ENCODE measurements around the gene SPARCL1. TPM values are rescaled to one million over a fixed set of nuclear protein-coding genes. Genes with fewer than 3 reads are reported as not detected.

The SPARCL1 gene
- polyA plus RNA-seq, 1 experiment = not detected

DNA sequence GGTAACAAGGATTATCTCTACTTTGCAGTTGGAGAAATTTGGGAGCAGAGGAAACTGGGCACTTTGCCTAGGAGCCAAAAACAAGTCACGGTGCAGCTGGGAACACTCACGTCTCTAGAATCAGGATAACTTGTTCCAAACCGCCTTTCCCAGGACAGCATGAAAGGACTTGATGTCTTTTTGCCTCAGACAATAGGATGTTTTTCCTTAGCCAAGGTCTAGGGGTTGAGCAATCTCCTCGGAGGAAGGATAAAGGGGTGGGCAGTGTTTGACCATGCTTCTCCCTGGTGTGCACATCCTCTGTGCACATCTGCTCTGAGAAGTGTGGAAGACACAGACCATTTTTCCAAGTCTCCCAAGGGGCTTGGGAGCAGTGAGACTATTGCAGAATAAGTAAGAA is 1.7 kb upstream of the SPARCL1 start:
- CTCF ChIA-PET = no interaction called here
- TF ChIP-seq, protein P1, sequence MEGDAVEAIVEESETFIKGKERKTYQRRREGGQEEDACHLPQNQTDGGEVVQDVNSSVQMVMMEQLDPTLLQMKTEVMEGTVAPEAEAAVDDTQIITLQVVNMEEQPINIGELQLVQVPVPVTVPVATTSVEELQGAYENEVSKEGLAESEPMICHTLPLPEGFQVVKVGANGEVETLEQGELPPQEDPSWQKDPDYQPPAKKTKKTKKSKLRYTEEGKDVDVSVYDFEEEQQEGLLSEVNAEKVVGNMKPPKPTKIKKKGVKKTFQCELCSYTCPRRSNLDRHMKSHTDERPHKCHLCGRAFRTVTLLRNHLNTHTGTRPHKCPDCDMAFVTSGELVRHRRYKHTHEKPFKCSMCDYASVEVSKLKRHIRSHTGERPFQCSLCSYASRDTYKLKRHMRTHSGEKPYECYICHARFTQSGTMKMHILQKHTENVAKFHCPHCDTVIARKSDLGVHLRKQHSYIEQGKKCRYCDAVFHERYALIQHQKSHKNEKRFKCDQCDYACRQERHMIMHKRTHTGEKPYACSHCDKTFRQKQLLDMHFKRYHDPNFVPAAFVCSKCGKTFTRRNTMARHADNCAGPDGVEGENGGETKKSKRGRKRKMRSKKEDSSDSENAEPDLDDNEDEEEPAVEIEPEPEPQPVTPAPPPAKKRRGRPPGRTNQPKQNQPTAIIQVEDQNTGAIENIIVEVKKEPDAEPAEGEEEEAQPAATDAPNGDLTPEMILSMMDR (IDR thresholded peaks at IDR 0.05; ENCODE audit: low read depth, low read length) = no peak
- no peaks in the 10 kb centered on the region; the same call in 1 of the 2 replicates for H3K9me3 ChIP-seq (ENCODE audit: control insufficient read depth, insufficient read depth, low read length)
- no peak overlapping the region for H3K4me3 ChIP-seq (ENCODE audit: low read depth, low read length)
- H3K27me3 ChIP-seq (ENCODE audit: control insufficient read depth, insufficient read depth, low read length) = peaks cover 3% of the 10 kb centered on the region
- H3K27ac ChIP-seq (ENCODE audit: low read depth, low read length) = no peak overlapping the region
- no peak for DNase-seq (ENCODE audit: low read depth, low spot score)
- POLR2A ChIA-PET = no interaction called here

DNA sequence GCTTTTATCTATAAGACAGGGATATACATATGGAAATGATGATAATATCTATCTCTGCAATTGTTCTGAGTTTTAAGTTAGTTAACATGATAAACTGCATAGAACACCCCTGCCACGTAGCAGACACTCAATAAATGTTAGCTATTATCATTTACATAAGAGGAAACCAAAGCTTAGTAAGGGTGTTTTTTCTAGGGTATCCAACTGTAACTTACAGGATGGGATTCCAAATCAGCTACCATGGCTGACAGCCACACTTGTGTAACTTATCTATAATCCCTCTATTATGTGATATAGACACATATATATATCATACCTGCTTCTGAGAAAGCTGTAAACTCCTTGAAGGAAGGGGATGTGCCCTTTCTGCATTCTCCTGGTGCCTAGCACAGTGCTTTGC is 1.1 kb upstream of the SPARCL1 start:
- Histone ChIP-seq H3K27ac (ENCODE audit: low read depth, low read length) (no peak overlapping the region), H3K9me3 (ENCODE audit: control insufficient read depth, insufficient read depth, low read length) (no peaks in the 10 kb centered on the region; the same call in 1 of the 2 replicates), H3K4me3 (ENCODE audit: low read depth, low read length) (no peak overlapping the region), H3K27me3 (ENCODE audit: control insufficient read depth, insufficient read depth, low read length) (peaks cover 3% of the 10 kb centered on the region)
- ChIA-PET CTCF (interaction anchor here (1.1 kb wide), 1 partner anchor 14 kb away, joined by 5 read pairs; no protein-coding TSS in a partner anchor), POLR2A (no interaction called here)
- TF ChIP-seq, protein P1 (IDR thresholded peaks at IDR 0.05; ENCODE audit: low read depth, low read length) = no peak
- DNase-seq (ENCODE audit: low read depth, low spot score) = no peak

DNA sequence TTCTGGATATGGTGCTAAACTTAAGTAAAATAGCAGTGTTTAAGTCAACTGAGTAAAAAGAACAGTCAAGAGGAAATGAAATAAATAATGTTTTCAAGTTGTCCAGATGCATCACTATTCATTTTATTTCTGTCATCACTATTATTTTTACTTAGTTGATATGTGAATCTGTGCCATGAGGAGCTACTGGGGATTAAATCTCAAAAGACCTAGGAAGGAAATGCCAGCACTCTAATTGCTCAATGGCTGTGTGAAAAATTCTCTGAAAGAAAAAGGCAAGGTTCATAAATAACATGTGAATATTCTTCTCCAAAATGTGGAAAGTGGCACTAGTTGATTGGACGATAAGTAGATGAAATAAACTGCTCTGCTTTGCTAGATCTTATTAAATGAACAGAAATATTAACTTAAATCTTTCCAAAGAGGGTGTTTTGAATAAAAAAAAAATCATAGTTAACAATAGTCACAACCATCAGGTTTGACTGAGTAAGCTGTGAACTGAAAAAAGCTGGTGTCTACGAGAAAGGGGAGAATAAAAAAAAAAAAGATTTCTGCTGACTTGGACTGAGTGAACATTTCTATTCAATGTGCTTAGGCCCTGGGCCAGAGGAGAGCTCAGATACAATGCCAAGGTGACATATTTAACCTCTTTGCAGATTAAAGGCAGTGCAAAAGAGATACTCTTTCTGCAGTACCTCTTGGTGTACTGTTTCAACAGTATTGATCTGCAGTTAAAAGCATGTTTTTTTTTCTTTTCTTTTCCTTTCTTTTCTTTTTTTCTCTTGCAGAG is 1.6 kb downstream of the SPARCL1 start:
- no peak overlapping the region for H3K27ac ChIP-seq (ENCODE audit: low read depth, low read length)
- H3K4me3 ChIP-seq (ENCODE audit: low read depth, low read length) = no peak overlapping the region
- CTCF ChIA-PET = interaction anchor here (1.3 to 1.6 kb wide), 2 partner anchors 18 to 292 kb away, joined by 3 read pairs; no protein-coding TSS in a partner anchor
- TF ChIP-seq, protein P1 (IDR thresholded peaks at IDR 0.05; ENCODE audit: low read depth, low read length) = no peak
- H3K27me3 ChIP-seq (ENCODE audit: control insufficient read depth, insufficient read depth, low read length) = peaks cover 3% of the 10 kb centered on the region
- POLR2A ChIA-PET = no interaction called here
- DNase-seq (ENCODE audit: low read depth, low spot score) = no peak
- H3K9me3 ChIP-seq (ENCODE audit: control insufficient read depth, insufficient read depth, low read length) = no peaks in the 10 kb centered on the region; the same call in 1 of the 2 replicates

DNA sequence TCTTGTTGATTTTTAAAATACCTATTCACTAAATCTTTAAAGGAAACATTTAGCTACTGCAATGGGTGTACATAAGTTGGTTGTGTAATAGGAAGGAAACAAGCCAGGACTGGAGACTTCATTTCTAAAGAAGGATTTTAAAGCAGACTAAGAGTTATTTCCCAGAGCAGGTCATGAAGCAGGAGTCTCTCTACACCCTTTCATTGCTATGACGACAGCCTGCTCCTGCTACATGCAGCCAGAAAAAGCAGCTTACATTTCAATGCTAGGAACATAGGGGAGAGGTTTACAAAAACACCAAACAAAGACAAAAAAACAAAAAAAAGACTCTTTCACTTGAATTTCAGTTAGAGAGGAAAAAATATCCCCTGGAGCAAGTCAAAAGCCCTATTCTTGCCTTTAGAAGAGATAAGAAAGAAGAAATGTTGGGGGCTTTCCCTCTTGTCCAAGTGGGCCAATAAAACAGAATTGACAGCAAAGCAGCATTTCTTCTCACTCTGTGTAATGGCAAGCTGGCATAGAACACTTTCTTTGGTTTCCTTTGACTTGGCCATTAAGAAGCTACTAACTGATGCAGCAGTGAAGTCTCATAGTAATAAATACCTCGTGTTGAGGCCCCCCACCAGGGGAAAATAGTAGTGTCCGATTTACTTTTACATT is 3.4 kb downstream of the SPARCL1 start:
- DNase-seq (ENCODE audit: low read depth, low spot score) = no peak
- CTCF ChIA-PET = interaction anchor here (1.0 to 1.6 kb wide), 2 partner anchors 291 to 327 kb away, joined by 3 read pairs; no protein-coding TSS in a partner anchor
- Histone ChIP-seq H3K27me3 (ENCODE audit: control insufficient read depth, insufficient read depth, low read length) (no peaks in the 10 kb centered on the region), H3K27ac (ENCODE audit: low read depth, low read length) (no peak overlapping the region), H3K9me3 (ENCODE audit: control insufficient read depth, insufficient read depth, low read length) (no peaks in the 10 kb centered on the region), H3K4me3 (ENCODE audit: low read depth, low read length) (no peak overlapping the region)
- TF ChIP-seq, protein P1 (IDR thresholded peaks at IDR 0.05; ENCODE audit: low read depth, low read length) = no peak
- POLR2A ChIA-PET = interaction anchor here (0.5 kb wide), 1 partner anchor 124 kb away, joined by 3 read pairs; no protein-coding TSS in a partner anchor

DNA sequence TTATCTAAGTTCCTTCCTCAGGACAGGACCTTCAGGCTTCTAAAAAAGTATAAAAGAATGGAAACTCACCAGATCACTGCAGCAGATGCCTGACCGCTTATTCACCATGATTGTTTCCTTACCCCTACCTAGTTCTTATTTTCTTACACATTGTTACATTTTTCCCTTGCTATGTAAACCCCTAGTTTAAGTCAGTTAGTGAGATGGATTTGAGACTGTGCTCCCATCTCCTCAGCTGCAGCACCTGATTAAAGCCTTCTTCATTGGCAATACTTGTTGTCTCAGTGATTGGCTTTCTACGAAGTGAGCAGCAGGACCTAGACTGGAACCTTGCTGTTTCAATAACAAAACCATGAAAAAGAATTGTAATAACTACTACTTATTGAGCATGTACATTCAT is 4.7 kb downstream of the SPARCL1 start:
- no peak overlapping the region for H3K4me3 ChIP-seq (ENCODE audit: low read depth, low read length)
- TF ChIP-seq, protein P1 (IDR thresholded peaks at IDR 0.05; ENCODE audit: low read depth, low read length) = no peak
- no peak for DNase-seq (ENCODE audit: low read depth, low spot score)
- H3K9me3 ChIP-seq (ENCODE audit: control insufficient read depth, insufficient read depth, low read length) = no peaks in the 10 kb centered on the region
- CTCF ChIA-PET = interaction anchor here (1.0 kb wide), 1 partner anchor 328 kb away, joined by 3 read pairs; no protein-coding TSS in a partner anchor
- H3K27me3 ChIP-seq (ENCODE audit: control insufficient read depth, insufficient read depth, low read length) = no peaks in the 10 kb centered on the region
- POLR2A ChIA-PET = no interaction called here
- no peak overlapping the region for H3K27ac ChIP-seq (ENCODE audit: low read depth, low read length)
